Right renal cortex interstitium (tissue), 3 donors: ENCODE results near the gene HERC6. TPM values are rescaled to one million over a fixed set of nuclear protein-coding genes. Genes with fewer than 3 reads are reported as not detected.

Experiments used
- polyA plus RNA-seq, 3 donors: library from polyadenylated mRNA; unstranded; fragments of 120-200 nt; gene quantifications; one replicate each; pipeline ENCODE4 v1.2.1, GENCODE V29; 2013; ENCODE audit not compliant: insufficient read length in 3 of 3

The HERC6 gene
- polyA plus RNA-seq, 3 donors, result 7.2 to 10.2 (median 9.9) TPM

Other genes starting within 250 kb of the HERC6 start
- gene ABCG2, start 220.2 kb upstream of the HERC6 start, polyA plus RNA-seq, result 1 to 10 TPM; 7.1 to 8.5 (median 8.3) TPM
- gene PPM1K, start 94.3 kb upstream of the HERC6 start, polyA plus RNA-seq, result 10 to 100 TPM; 14.3 to 16.6 (median 16.3) TPM
- 1 to 10 TPM; 5.4 to 7.0 (median 5.8) TPM for gene HERC5, start 78.3 kb downstream of the HERC6 start, polyA plus RNA-seq
- 100 to 1,000 TPM; 117 to 126 (median 121) TPM for gene PYURF, start 144.9 kb downstream of the HERC6 start, polyA plus RNA-seq
- gene HERC3, start 213.6 kb downstream of the HERC6 start, polyA plus RNA-seq, result 10 to 100 TPM; 13.3 to 16.0 (median 14.4) TPM